A549 (cell line): Measurements from ENCODE around the gene BMP4.

Source experiments
- CEBPB ChIP-seq, 2 experiments: fragments of >200 bp in 1 of 2; sonication (Bioruptor Twin) in 1 of 2; formaldehyde crosslinking in 1 of 2; IDR thresholded peaks; 2 replicates each; pipeline ENCODE4 v1.6.1; 2012 to 2016
- CTCF ChIP-seq: fragments of >200 bp; sonication (Bioruptor Twin); formaldehyde crosslinking; IDR thresholded peaks from 3 replicates; pipeline ENCODE4 v1.5.1; 2016
- E2F6 ChIP-seq: IDR thresholded peaks from 2 replicates; pipeline ENCODE4 v1.6.1; 2012; ENCODE audit warnings: low read depth, borderline replicate concordance
- EP300 ChIP-seq, 2 experiments: fragments of >200 bp; sonication (Bioruptor Twin); formaldehyde crosslinking; IDR thresholded peaks; 2 replicates in 1 of 2; 3 replicates in 1 of 2; pipeline ENCODE4 v1.6.1; 2016 to 2017
- HOXB13 ChIP-seq: fragments of 250-450 bp; sonication (Bioruptor Pico); IDR thresholded peaks from 2 replicates; pipeline ENCODE4 v1.5.0; 2020; ENCODE audit warnings: low read depth, mild to moderate bottlenecking, moderate library complexity
- PHF8 ChIP-seq: fragments of 200-600 bp; sonication (generic); IDR thresholded peaks from 2 replicates; pipeline ENCODE4 v1.6.1; 2016; ENCODE audit warnings: low read depth, mild to moderate bottlenecking, antibody characterized with exemption, moderate library complexity, borderline replicate concordance
- POLR2A ChIP-seq: IDR thresholded peaks from 2 replicates; pipeline ENCODE4 v1.6.1; 2012; ENCODE audit warnings: mild to moderate bottlenecking, low read length
- RAD21 ChIP-seq, 2 experiments: fragments of >200 bp in 1 of 2; sonication (Bioruptor Twin) in 1 of 2; formaldehyde crosslinking in 1 of 2; IDR thresholded peaks in 1 of 2; conservative IDR thresholded peaks in 1 of 2; 2 replicates in 1 of 2; 3 replicates in 1 of 2; pipeline ENCODE4 v1.6.1; 2012 to 2018; ENCODE audit warnings: inconsistent platforms in 1 of 2
- RCOR1 ChIP-seq: fragments of 150-350 bp; IDR thresholded peaks from 2 replicates; pipeline ENCODE4 v1.6.1; 2014; ENCODE audit warnings: antibody characterized with exemption, low read length, low read depth
- TF ChIP-seq, protein P1 (sequence below): fragments of 450-650 bp; IDR thresholded peaks from 2 replicates; pipeline ENCODE4 v1.6.1; 2014; ENCODE audit warnings: antibody characterized with exemption

DNA sequence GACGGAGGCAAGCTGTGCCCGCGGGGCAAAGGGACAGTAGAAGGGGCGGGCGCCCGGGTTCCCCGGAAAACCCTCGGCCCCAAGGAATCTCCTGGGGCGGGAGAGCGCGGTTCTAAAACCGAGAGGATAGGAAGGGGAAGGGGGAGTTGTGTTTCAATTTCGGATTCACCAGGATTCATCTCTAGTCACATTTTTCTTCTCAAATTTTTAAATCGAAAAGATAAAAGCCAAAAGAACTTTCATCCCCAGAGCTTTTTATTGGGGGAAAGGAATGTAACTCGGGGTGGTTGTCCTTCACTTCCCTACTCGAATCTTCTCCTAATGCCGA is 1.4 kb downstream of the BMP4 start:
- TF ChIP-seq CTCF (no peak; the same call in 2 of the 3 replicates), RAD21 (conservative IDR thresholded peaks at IDR 0.05 in 1 of 2, IDR thresholded peaks at IDR 0.05 in 1 of 2) (no peak), RCOR1 (no peak), HOXB13 (CRISPR knock-in tag) (no peak), EP300 (IDR thresholded peaks at IDR 0.05) (no peak), E2F6 (no peak), POLR2A (no peak), CEBPB (IDR thresholded peaks at IDR 0.05) (no peak), PHF8 (no peak)
- TF ChIP-seq, protein P1, sequence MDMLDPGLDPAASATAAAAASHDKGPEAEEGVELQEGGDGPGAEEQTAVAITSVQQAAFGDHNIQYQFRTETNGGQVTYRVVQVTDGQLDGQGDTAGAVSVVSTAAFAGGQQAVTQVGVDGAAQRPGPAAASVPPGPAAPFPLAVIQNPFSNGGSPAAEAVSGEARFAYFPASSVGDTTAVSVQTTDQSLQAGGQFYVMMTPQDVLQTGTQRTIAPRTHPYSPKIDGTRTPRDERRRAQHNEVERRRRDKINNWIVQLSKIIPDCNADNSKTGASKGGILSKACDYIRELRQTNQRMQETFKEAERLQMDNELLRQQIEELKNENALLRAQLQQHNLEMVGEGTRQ: no peak
